GM13976 (cell line): ENCODE measurements around the gene STAG1.
"Not testable (repeated sequence)": the region's sequence is repeated elsewhere in the genome, so short reads cannot be mapped to it uniquely, and the experiment has no call there.

Source experiments
- DNase-seq: peaks from one replicate; pipeline ENCODE4 v3.0.0; 2012; ENCODE audit warnings: low spot score
- in situ Hi-C: fragments of 300-500 bp; cut with MboI; formaldehyde crosslinking; loops from one replicate; pipeline ENCODE4 v1.12.0; 2022; ENCODE audit warnings: low sequenced_read_pairs, mixed read lengths, inconsistent platforms; ENCODE audit not compliant: unreplicated experiment
- TF ChIP-seq, protein P1 (sequence below): IDR thresholded peaks from 2 replicates; pipeline ENCODE4 v1.5.1; 2012; ENCODE audit warnings: borderline replicate concordance, mild to moderate bottlenecking; ENCODE audit not compliant: insufficient read depth; ENCODE audit errors: extremely low read depth, missing control alignments, control extremely low read depth

The STAG1 gene

GRCh38 chr3:136624894-136625815 lies 127.0 kb downstream of the STAG1 start:
- in situ Hi-C loops, result no loop called here
- TF ChIP-seq, protein P1, sequence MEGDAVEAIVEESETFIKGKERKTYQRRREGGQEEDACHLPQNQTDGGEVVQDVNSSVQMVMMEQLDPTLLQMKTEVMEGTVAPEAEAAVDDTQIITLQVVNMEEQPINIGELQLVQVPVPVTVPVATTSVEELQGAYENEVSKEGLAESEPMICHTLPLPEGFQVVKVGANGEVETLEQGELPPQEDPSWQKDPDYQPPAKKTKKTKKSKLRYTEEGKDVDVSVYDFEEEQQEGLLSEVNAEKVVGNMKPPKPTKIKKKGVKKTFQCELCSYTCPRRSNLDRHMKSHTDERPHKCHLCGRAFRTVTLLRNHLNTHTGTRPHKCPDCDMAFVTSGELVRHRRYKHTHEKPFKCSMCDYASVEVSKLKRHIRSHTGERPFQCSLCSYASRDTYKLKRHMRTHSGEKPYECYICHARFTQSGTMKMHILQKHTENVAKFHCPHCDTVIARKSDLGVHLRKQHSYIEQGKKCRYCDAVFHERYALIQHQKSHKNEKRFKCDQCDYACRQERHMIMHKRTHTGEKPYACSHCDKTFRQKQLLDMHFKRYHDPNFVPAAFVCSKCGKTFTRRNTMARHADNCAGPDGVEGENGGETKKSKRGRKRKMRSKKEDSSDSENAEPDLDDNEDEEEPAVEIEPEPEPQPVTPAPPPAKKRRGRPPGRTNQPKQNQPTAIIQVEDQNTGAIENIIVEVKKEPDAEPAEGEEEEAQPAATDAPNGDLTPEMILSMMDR, result no peak
- no peak for DNase-seq

- no peak for DNase-seq
- in situ Hi-C loops, result no loop called here
- TF ChIP-seq, protein P1, result no peak
Measured at GRCh38 chr3:136624371-136624770, 127.8 kb downstream of the STAG1 start.

DNA sequence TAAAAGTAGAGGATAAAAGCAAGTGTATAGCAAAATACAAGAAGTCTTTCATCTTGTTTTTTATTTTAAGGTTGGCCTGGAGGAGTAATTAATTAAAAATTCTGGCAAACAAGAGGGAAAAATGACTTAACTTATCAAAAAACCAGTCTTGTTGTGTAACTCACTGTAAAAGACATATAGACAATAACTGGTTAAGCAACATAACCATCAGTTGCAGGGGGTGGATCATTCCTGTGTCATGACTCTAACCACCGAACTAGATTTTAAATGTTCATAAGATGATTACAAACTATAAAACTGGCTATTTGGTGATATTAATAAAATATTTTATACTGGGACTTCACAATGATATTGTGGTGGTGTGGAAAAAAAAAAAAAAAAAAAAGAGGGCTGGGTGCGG lies 130.6 kb downstream of the STAG1 start:
- TF ChIP-seq, protein P1, result no peak
- in situ Hi-C loops, result no loop called here
- DNase-seq, result no peak

GRCh38 chr3:136620436-136620835 lies 131.7 kb downstream of the STAG1 start:
- in situ Hi-C loops, result no loop called here

GRCh38 chr3:136617969-136618525 lies 134.1 kb downstream of the STAG1 start:
- in situ Hi-C loops, DNase-seq: not testable (repeated sequence)

More at GRCh38 chr3:136620436-136620835, 131.7 kb downstream of the STAG1 start:
- TF ChIP-seq, protein P1, result no peak
- no peak for DNase-seq

GRCh38 chr3:136617198-136617597 lies 135.0 kb downstream of the STAG1 start:
- TF ChIP-seq, protein P1, result no peak
- in situ Hi-C loops, result no loop called here
- no peak for DNase-seq

GRCh38 chr3:136612512-136612911 lies 139.7 kb downstream of the STAG1 start:
- no peak for DNase-seq
- in situ Hi-C loops, result no loop called here
- TF ChIP-seq, protein P1, result no peak
